Urinary bladder (tissue), 4 donors: ENCODE results near the gene TEX12. TPM values are rescaled to one million over a fixed set of nuclear protein-coding genes. Genes with fewer than 3 reads are reported as not detected.
"Not testable (repeated sequence)": the region's sequence is repeated elsewhere in the genome, so short reads cannot be mapped to it uniquely, and the experiment has no call there.

Experiments
- DNase-seq: peaks from one replicate; pipeline ENCODE4 v3.0.0-alpha.2; 2015; ENCODE audit errors: extremely low spot score
- H3K27ac ChIP-seq: one replicate; pipeline ENCODE4 v1.5.1; 2013; ENCODE audit warnings: low read depth, mild to moderate bottlenecking, moderate library complexity
- H3K36me3 ChIP-seq: one replicate; pipeline ENCODE4 v1.6.1; 2013; ENCODE audit warnings: mild to moderate bottlenecking, moderate library complexity; ENCODE audit not compliant: insufficient read depth
- H3K4me1 ChIP-seq: one replicate; pipeline ENCODE4 v1.6.1; 2013; ENCODE audit warnings: mild to moderate bottlenecking, moderate library complexity; ENCODE audit not compliant: insufficient read depth
- H3K4me3 ChIP-seq: one replicate; pipeline ENCODE4 v1.5.1; 2013; ENCODE audit warnings: low read depth, low read length
- WGBS: extraction: QIAGEN DNeasy Blood & Tissue Kit; methylation state at CpG from one replicate; pipeline ENCODE4 v1.1.7; 2013; 5-methylcytosine and 5-hydroxymethylcytosine counted together
- polyA plus RNA-seq: library from polyadenylated mRNA; stranded (reverse); fragments of 200-250 nt; gene quantifications from one replicate; pipeline ENCODE4 v1.2.3, GENCODE V29; 2013
- total RNA-seq: library from RNA; depleted of rRNA; stranded (reverse); fragments of >200 nt; gene quantifications from one replicate; pipeline ENCODE4 v1.2.3, GENCODE V29; 2014
- donor health status: healthy with polysubstance abuse.
- donor health status: healthy.

TEX12 gene
- total and polyA plus RNA-seq, 2 donors: 0.09 to 2.9 TPM

DNA sequence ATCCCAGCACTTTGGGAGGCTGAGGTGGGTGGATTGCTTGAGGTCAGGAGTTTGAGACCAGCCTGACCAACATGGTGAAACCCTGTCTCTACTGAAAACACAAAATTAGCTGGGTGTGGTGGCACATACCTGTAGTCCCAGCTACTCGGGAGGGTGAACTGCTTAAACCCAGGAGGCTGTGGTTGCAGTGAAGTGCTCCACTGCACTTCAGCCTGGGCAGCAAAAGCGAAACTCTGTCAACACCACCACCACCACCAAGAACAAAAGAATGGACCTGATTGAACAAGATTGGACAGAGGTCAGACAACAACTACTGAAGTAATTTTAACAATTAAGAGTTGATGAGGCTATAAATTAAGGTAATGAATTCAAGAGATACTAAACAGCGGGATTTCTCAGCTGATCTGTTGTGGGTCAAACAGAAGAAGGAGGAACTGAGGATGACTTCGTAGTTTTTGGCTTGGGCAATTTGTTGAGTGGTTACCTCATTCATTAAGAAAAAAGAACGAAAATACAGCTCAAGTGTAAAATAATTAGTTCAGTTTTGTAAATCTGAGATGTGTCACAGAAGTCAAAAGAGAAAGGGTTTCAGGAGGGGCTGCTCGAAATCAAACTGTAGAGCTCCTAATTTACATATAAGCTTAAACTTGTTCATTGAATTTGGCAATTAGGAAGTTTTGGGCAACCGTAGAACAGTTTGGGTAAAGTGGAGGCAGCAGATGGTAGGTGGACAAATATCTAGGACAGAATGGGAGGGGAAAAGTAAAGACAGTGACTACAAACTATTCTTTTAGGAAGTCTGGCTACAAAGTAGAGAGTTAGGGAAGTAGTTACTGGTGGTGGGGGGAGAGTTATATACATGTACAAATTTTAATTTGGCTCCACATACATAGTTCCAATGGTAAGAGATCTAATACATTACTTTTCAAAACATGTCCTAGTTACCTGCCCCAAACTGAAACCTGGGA lies 7.8 kb upstream of the TEX12 start:
- H3K4me1 ChIP-seq: no peaks in the 10 kb centered on the region
- no peak overlapping the region for H3K27ac ChIP-seq
- H3K36me3 ChIP-seq: no peaks in the 10 kb centered on the region
- DNase-seq: no peak
- 88% methylated on average over 7 of the region's 7 CpGs for WGBS
- no peak overlapping the region for H3K4me3 ChIP-seq

GRCh38 chr11:112160091-112160848 lies 6.9 kb upstream of the TEX12 start:
- WGBS: 81% methylated on average over 2 of the region's 2 CpGs
- Histone ChIP-seq H3K27ac (no peak overlapping the region), H3K36me3 (no peaks in the 10 kb centered on the region), H3K4me3 (no peak overlapping the region), H3K4me1 (no peaks in the 10 kb centered on the region)
- no peak for DNase-seq

GRCh38 chr11:112161012-112161411 lies 6.2 kb upstream of the TEX12 start:
- no peak for DNase-seq
- no peak overlapping the region for H3K27ac ChIP-seq
- no peaks in the 10 kb centered on the region for H3K4me1 ChIP-seq
- no peak overlapping the region for H3K4me3 ChIP-seq
- 40% methylated on average over 1 of the region's 1 CpG for WGBS
- no peaks in the 10 kb centered on the region for H3K36me3 ChIP-seq

GRCh38 chr11:112162200-112162599 lies 5.0 kb upstream of the TEX12 start:
- WGBS: 100% methylated on average over 1 of the region's 1 CpG
- H3K4me1 ChIP-seq, H3K27ac ChIP-seq, H3K4me3 ChIP-seq, H3K36me3 ChIP-seq, DNase-seq: not testable (repeated sequence)

DNA sequence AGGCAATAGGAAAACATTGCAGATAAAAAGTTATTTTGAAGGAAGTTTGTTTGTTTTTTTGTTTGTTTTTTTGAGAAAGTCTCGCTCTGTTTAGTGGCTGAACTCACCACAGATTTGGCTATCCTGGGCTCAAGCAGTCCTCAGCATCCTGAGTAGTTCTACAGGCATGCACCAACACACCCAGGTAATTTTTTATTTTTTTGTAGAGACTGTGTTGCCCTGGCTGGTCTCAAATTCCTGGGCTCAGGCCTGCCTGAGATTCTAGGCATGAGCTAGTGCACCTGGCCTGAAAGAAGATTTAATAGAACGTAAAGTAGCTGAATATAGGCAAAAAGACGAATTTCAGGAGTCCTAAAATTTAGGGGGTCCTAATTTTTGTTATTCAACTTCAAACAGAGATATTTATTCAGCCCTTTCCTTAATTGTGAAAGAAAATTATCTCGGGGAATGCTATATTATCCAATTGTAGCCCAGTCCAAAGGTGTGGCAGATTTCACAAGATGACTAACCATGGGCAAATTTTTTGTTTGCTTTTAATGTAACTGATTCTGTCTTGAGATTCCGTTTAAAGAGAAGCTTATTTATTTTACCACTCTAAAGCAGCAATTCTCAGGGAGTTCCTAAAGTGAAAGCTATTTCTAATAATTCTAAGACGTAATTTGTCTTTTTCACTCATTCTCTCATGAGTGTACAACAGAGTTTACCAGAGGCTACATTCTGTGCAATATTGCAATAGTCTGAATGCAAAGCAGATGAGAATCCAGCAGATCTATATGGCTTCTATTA lies 4.2 kb upstream of the TEX12 start:
- whole genome bisulfite sequencing: 80% methylated on average over 6 of the region's 6 CpGs
- no peak for DNase-seq
- Histone ChIP-seq H3K4me3 (no peak overlapping the region), H3K4me1 (no peaks in the 10 kb centered on the region), H3K36me3 (no peaks in the 10 kb centered on the region), H3K27ac (no peak overlapping the region)

DNA sequence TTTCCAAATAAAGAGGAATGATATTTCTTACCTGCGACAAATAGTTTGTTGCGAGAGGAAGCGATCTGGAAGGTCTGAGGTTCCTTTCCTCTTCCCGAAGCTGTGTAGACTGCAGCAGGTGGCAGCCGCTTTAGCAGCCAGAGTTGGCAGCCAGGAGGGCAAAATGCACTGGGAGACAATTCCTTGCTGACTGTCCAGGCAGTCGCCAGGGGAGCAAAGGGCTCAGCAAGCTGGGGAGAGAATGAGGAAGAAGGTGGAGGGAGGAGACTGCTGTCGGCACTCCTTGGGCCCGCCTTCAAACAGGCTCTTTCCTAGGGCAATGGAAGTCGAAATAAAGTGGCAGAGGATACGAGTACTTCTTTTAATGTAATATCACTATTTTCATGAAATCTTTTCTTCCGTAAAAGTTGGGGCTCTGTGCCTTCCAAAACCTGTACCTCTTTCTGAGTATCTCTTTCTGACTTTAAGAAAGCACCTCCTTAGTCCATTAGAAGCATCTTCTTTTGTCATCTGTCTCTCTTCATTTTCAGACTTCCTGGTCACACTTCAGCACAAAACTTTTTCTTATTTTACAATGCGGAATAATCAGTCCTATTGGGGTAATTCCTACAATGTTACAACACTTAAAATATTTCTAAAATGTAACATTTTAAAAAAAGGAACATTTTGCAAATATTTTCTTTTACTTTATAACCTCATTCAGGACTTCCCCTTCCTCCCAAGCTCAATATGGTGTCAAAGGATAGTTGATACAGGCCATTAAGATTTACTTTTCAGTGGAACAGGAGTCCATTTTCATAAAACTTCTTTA lies 3.1 kb upstream of the TEX12 start, which contains the start of gene IL18:
Gene IL18 (minus strand): TSS at position 220 of the 811 bp plus-strand sequence. CDS start 9,041 bp downstream, outside the sequence.
- no peak within 1 kb of the TSS for H3K27ac ChIP-seq
- WGBS: 68% methylated on average over 12 of the region's 12 CpGs
- DNase-seq: no peak

GRCh38 chr11:112165049-112165448 lies 2.1 kb upstream of the TEX12 start:
- Histone ChIP-seq H3K27ac (no peak overlapping the region), H3K4me3 (no peak overlapping the region), H3K4me1 (no peaks in the 10 kb centered on the region), H3K36me3 (no peaks in the 10 kb centered on the region)
- no peak for DNase-seq
- 67% methylated on average over 3 of the region's 3 CpGs for WGBS

More for the DNA sequence above, 3.1 kb upstream of the TEX12 start, which contains the start of gene IL18:
- Histone ChIP-seq H3K36me3 (no peaks in the 10 kb centered on the region), H3K4me3 (no peak within 1 kb of the TSS), H3K4me1 (no peaks in the 10 kb centered on the region)

DNA sequence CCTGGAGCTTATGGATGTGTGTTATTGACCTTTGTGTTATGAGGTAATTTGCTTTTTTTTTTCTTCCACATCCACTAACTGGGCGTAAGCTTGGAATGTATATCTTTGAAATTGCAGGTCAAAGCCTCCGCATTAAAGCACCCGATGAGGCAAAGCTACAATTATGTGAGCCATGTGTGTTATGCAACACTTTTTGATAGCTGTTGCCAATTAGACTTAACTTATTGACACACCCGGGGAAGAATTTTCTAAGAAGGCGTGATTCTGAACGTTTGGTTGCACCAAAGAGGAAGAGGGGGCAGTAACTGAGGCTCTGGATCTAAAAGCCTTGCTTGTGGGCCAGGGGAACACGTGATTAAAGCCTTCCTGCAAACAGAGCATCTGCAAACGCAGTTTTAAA lies 610 bp upstream of the TEX12 start:
- Histone ChIP-seq H3K36me3 (no peaks in the 10 kb centered on the region), H3K4me3 (no peak overlapping the region), H3K4me1 (no peaks in the 10 kb centered on the region), H3K27ac (no peak overlapping the region)
- no peak for DNase-seq
- 70% methylated on average over 8 of the region's 8 CpGs for WGBS

- no peak for DNase-seq
- H3K4me1 ChIP-seq: no peaks in the 10 kb centered on the region
- 71% methylated on average over 2 of the region's 2 CpGs for WGBS
- H3K36me3 ChIP-seq: no peaks in the 10 kb centered on the region
- no peak overlapping the region for H3K4me3 ChIP-seq
- H3K27ac ChIP-seq: no peak overlapping the region
These were observed 5.3 kb downstream of the TEX12 start for GRCh38 chr11:112172362-112172994.

GRCh38 chr11:112173152-112173551 lies 6.0 kb downstream of the TEX12 start:
- Histone ChIP-seq H3K27ac (no peak overlapping the region), H3K36me3 (no peaks in the 10 kb centered on the region), H3K4me3 (no peak overlapping the region), H3K4me1 (no peaks in the 10 kb centered on the region)
- no peak for DNase-seq
- WGBS: 77% methylated on average over 3 of the region's 3 CpGs

DNA sequence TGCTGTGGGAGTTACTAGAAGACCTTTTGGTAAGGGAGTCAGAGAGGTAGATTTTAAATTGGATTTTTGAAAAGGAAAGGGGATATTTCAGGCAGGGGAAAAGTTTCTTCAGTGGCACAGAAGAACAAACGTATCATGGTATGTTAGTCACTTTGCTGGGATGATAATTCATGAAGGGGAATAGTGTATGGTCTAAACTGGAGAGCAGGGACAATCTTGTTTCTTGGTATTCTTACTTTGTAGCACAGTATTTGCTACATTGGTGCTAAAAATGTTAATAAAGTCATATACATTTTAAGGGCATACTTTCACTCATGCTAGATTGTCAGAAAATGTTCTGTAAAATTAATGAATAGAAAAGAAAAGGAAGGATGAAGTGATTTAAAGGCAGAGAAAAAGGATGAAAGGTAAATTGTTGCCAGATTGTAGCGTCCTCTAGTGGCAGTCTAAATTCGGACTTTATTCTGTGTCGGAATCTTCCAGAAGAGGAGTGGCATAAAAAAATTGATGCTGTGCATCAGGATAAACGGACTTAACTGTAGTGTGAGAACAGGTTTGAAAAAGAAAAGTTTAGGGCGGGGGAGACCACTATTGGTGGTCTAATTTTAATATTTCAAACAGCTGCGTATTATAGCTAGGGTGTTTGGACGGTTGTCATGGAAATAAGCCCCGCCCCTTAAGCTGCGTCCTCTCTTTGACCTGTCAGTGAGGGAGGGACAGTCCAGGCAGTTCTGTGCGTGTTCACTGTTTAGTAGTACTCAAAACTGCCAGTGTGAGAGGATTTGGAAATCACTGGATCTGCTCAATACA lies 7.8 kb downstream of the TEX12 start, which contains the start of gene BCO2:
Gene BCO2 (plus strand): TSS at position 724 of the 810 bp plus-strand sequence. CDS start 90 bp downstream, outside the sequence.
- peak; percentile 91 for DNase-seq
- 4% methylated on average over 11 of the region's 11 CpGs for WGBS
- no peak within 1 kb of the TSS for H3K27ac ChIP-seq
- H3K36me3 ChIP-seq: no peaks in the 10 kb centered on the region
- H3K4me1 ChIP-seq: no peaks in the 10 kb centered on the region
- peak within 1 kb of the TSS; percentile 22 for H3K4me3 ChIP-seq

- H3K4me3 ChIP-seq: peak overlapping the region; percentile 22
- no peak overlapping the region for H3K27ac ChIP-seq
- WGBS: 3% methylated on average over 4 of the region's 4 CpGs
- no peaks in the 10 kb centered on the region for H3K36me3 ChIP-seq
- DNase-seq: peak; percentile 17
- no peaks in the 10 kb centered on the region for H3K4me1 ChIP-seq
These were observed 8.4 kb downstream of the TEX12 start for GRCh38 chr11:112175599-112175952.
